Nephron (organoid): ENCODE data around the gene TUBB3.
"Not testable (repeated sequence)": the region's sequence is repeated elsewhere in the genome, so short reads cannot be mapped to it uniquely, and the experiment has no call there.

Experiments used
- H3K27ac Mint-ChIP-seq, 3 experiments: 2 replicates each; pipeline ENCODE4 v1.8.0; 2020; ENCODE audit warnings: mixed read lengths in 3 of 3, mild to moderate bottlenecking in 2 of 3, moderate library complexity in 1 of 3
- H3K27me3 Mint-ChIP-seq: 2 replicates; pipeline ENCODE4 v1.8.0; 2021; ENCODE audit warnings: low read depth, mild to moderate bottlenecking, moderate library complexity, mixed read lengths
- H3K36me3 Mint-ChIP-seq: 2 replicates; pipeline ENCODE4 v1.8.0; 2020; ENCODE audit warnings: low read depth, mixed read lengths
- H3K4me1 Mint-ChIP-seq: 2 replicates; pipeline ENCODE4 v1.8.0; 2020; ENCODE audit warnings: mixed read lengths
- H3K4me3 Mint-ChIP-seq, 3 experiments: 2 replicates each; pipeline ENCODE4 v1.8.0; 2020; ENCODE audit warnings: mild to moderate bottlenecking in 3 of 3, mixed read lengths in 3 of 3, moderate library complexity in 2 of 3
- H3K9me3 Mint-ChIP-seq: 2 replicates; pipeline ENCODE4 v1.8.0; 2020; ENCODE audit warnings: mixed read lengths
- TF ChIP-seq, protein P1 (sequence below), 3 experiments: fragments of 200-600 bp; sonication (generic); IDR thresholded peaks; one replicate each; pipeline ENCODE4 v1.5.0; 2021; ENCODE audit warnings: antibody characterized with exemption in 3 of 3; ENCODE audit not compliant: unreplicated experiment in 3 of 3

TUBB3 gene

DNA sequence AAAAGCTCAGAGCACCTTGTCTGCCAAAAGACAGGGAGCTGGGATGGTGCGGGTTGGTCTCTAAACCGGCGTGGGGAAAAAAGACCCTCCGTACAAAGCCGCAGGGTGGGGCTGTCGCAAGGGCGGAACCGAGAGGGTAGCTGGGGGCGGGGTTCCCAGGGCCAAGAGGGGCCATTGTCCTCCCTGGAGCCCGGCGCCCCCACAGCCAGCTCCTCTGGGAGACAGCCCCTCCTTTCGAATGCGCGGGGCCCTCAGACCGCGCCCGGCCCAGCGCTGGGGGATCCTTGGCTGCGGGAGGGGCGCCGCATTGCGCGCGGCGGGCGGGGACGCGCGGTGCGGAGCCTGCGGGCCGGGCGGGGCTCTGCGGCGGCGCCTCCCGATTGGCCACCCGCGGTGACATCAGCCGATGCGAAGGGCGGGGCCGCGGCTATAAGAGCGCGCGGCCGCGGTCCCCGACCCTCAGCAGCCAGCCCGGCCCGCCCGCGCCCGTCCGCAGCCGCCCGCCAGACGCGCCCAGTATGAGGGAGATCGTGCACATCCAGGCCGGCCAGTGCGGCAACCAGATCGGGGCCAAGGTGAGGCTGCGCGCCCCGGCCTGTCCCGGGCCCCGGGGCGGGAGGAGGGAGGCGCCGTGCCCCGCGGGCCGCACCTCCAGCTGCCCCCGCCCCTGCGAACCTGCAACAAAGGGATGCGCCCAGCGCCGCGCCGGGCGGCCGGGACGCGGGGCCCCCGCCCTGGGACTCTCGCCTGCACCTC lies at the start of gene TUBB3:
TSS of gene TUBB3 (plus strand) at position 459 of the 756 bp plus-strand sequence. CDS start at position 519, 60 bp downstream.
- peaks cover 5% of the 10 kb centered on the region for H3K4me1 Mint-ChIP-seq
- H3K27me3 Mint-ChIP-seq = peaks cover 58% of the 10 kb centered on the region
- no peaks in the 10 kb centered on the region for H3K36me3 Mint-ChIP-seq
- H3K9me3 Mint-ChIP-seq = no peaks in the 10 kb centered on the region
- peak within 1 kb of the TSS; percentile 72 to 81 (median 79) for H3K27ac Mint-ChIP-seq
- TF ChIP-seq, protein P1, sequence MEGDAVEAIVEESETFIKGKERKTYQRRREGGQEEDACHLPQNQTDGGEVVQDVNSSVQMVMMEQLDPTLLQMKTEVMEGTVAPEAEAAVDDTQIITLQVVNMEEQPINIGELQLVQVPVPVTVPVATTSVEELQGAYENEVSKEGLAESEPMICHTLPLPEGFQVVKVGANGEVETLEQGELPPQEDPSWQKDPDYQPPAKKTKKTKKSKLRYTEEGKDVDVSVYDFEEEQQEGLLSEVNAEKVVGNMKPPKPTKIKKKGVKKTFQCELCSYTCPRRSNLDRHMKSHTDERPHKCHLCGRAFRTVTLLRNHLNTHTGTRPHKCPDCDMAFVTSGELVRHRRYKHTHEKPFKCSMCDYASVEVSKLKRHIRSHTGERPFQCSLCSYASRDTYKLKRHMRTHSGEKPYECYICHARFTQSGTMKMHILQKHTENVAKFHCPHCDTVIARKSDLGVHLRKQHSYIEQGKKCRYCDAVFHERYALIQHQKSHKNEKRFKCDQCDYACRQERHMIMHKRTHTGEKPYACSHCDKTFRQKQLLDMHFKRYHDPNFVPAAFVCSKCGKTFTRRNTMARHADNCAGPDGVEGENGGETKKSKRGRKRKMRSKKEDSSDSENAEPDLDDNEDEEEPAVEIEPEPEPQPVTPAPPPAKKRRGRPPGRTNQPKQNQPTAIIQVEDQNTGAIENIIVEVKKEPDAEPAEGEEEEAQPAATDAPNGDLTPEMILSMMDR (IDR thresholded peaks at IDR 0.05; ENCODE audit: unreplicated experiment in 3 of 3) = no peak
- H3K4me3 Mint-ChIP-seq = peak within 1 kb of the TSS; percentile 91 to 92 (median 91)

GRCh38 chr16:89873972-89874689 lies 49.0 kb upstream of the TUBB3 start:
- no peaks in the 10 kb centered on the region for H3K27me3 Mint-ChIP-seq
- TF ChIP-seq, protein P1 (IDR thresholded peaks at IDR 0.05; ENCODE audit: unreplicated experiment in 3 of 3) = no peak
- no peaks in the 10 kb centered on the region for H3K9me3 Mint-ChIP-seq
- H3K4me1 Mint-ChIP-seq = peaks cover 9% of the 10 kb centered on the region
- peaks cover 18% of the 10 kb centered on the region for H3K36me3 Mint-ChIP-seq
- H3K27ac Mint-ChIP-seq = peak overlapping the region; percentile 93 to 99 (median 99)
- H3K4me3 Mint-ChIP-seq = peak overlapping the region; percentile 93 to 94 (median 93)

DNA sequence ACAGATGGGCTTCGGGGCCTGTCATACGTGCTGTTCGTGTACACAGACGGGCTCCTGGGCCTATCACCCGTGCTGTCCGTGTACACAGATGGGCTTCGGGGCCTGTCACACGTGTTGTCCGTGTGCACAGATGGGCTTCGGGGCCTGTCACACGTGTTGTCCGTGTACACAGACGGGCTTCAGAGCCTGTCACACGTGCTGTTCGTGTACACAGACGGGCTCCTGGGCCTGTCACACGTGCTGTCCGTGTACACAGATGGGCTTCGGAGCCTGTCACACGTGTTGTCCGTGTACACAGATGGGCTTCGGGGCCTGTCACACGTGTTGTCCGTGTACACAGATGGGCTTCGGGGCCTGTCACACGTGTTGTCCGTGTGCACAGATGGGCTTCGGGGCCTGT lies 44.0 kb upstream of the TUBB3 start:
- not testable (repeated sequence) for H3K4me3 Mint-ChIP-seq, H3K27ac Mint-ChIP-seq, H3K27me3 Mint-ChIP-seq, H3K9me3 Mint-ChIP-seq, H3K4me1 Mint-ChIP-seq
- peaks cover 44% of the 10 kb centered on the region for H3K36me3 Mint-ChIP-seq

- H3K9me3 Mint-ChIP-seq = no peaks in the 10 kb centered on the region
- peaks cover 4% of the 10 kb centered on the region for H3K27me3 Mint-ChIP-seq
- no peaks in the 10 kb centered on the region for H3K4me1 Mint-ChIP-seq
- H3K4me3 Mint-ChIP-seq = no peak overlapping the region
- H3K36me3 Mint-ChIP-seq = peaks cover 49% of the 10 kb centered on the region
- no peak overlapping the region for H3K27ac Mint-ChIP-seq
- TF ChIP-seq, protein P1 (IDR thresholded peaks at IDR 0.05; ENCODE audit: unreplicated experiment in 3 of 3) = no peak
Observed at GRCh38 chr16:89880477-89881367, 42.4 kb upstream of the TUBB3 start.

DNA sequence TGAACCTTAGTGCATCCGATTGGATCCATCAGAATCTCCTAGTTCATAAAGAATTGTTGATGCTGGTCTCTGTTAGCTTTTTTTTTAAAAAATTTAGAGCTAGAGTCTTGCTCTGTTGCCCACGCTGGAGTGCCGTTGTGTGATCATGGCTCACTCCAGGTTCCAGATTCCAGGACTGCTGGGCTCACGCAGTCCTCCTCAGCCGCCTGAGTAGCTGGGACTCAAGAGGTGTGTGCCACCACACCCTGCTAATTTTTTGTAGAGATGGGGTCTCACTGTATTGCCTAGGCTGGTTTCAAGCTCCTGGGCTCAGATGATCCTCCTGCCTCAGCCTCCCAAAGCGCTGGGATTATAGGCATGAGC lies 41.8 kb upstream of the TUBB3 start:
- H3K9me3 Mint-ChIP-seq = no peaks in the 10 kb centered on the region
- no peaks in the 10 kb centered on the region for H3K4me1 Mint-ChIP-seq
- peaks cover 49% of the 10 kb centered on the region for H3K36me3 Mint-ChIP-seq

More for the DNA sequence above, 41.8 kb upstream of the TUBB3 start:
- Mint-ChIP-seq H3K4me3 (no peak overlapping the region), H3K27me3 (peaks cover 4% of the 10 kb centered on the region), H3K27ac (no peak overlapping the region)
- TF ChIP-seq, protein P1 (IDR thresholded peaks at IDR 0.05; ENCODE audit: unreplicated experiment in 3 of 3) = no peak
